Measurements from ENCODE around the gene CYRIA. TPM values are rescaled to one million over a fixed set of nuclear protein-coding genes. Genes with fewer than 3 reads are reported as not detected.

The CYRIA gene
- total RNA-seq, 1 donor from 2014 or later = 1.0 TPM

GRCh38 chr2:16617282-16618266, 48.1 kb downstream of the CYRIA start:
- no peak overlapping the region for H3K4me3 Mint-ChIP-seq
- TF ChIP-seq EZH2phosphoT487 (IDR thresholded peaks at IDR 0.05) (no peak), CTCF (IDR thresholded peaks at IDR 0.05) (peak; percentile 73)
- Histone ChIP-seq H3K9ac (no peak overlapping the region), H3K9me3 (ENCODE audit: low read depth) (no peaks in the 10 kb centered on the region), H3K4me1 (no peaks in the 10 kb centered on the region), H4K20me1 (ENCODE audit: low read depth) (no peaks in the 10 kb centered on the region), H3K27me3 (no peaks in the 10 kb centered on the region), H2AFZ (replicated peaks) (peak overlapping the region; percentile 84), H3K79me2 (ENCODE audit: low read depth) (no peaks in the 10 kb centered on the region), H3F3A (ENCODE audit: low read depth) (no peaks in the 10 kb centered on the region), H3K4me2 (no peak overlapping the region), H3K36me3 (no peaks in the 10 kb centered on the region), H3K27ac (no peak overlapping the region), H3K4me3 (no peak overlapping the region)
- peaks cover 12% of the 10 kb centered on the region for H3K4me1 Mint-ChIP-seq
- peak; percentile 65 for DNase-seq (ENCODE audit: low spot score)
- peaks cover 4% of the 10 kb centered on the region for H3K9me3 Mint-ChIP-seq
- H3K27me3 Mint-ChIP-seq (ENCODE audit: insufficient read depth, low read depth) = peaks cover 2% of the 10 kb centered on the region
- H3K36me3 Mint-ChIP-seq = peaks cover 6% of the 10 kb centered on the region
- no peak overlapping the region for H3K27ac Mint-ChIP-seq

Measured in neural progenitor cell (in vitro differentiated cells).